Activated T-cell treated with anti-CD3 and anti-CD28 coated beads for 48 hours (primary cell): ENCODE results near the gene AOPEP.
"Not testable (repeated sequence)": the region's sequence is repeated elsewhere in the genome, so short reads cannot be mapped to it uniquely, and the experiment has no call there.

ENCODE experiments used
- DNase-seq: peaks from one replicate; pipeline ENCODE4 v3.0.0-alpha.2; 2020; ENCODE audit warnings: low read depth

AOPEP gene

GRCh38 chr9:94870793-94871558 is 144.5 kb downstream of the AOPEP start:
- DNase-seq: no peak

- no peak for DNase-seq
Measured at GRCh38 chr9:94872083-94872833, 145.8 kb downstream of the AOPEP start.

- DNase-seq: no peak
Measured at GRCh38 chr9:94872891-94873511, 146.5 kb downstream of the AOPEP start.

- no peak for DNase-seq
Measured at GRCh38 chr9:94874316-94874715, 147.8 kb downstream of the AOPEP start.

- no peak for DNase-seq
Measured at GRCh38 chr9:94875300-94876020, 149.0 kb downstream of the AOPEP start.

- DNase-seq: not testable (repeated sequence)
Measured at GRCh38 chr9:94878804-94879203, 152.3 kb downstream of the AOPEP start.

- DNase-seq: no peak
Measured at GRCh38 chr9:94879230-94879629, 152.7 kb downstream of the AOPEP start.

- DNase-seq: no peak
Measured at GRCh38 chr9:94881023-94881422, 154.5 kb downstream of the AOPEP start.

- no peak for DNase-seq
Measured at GRCh38 chr9:94881454-94881853, 155.0 kb downstream of the AOPEP start.

GRCh38 chr9:94881940-94882339 is 155.4 kb downstream of the AOPEP start:
- no peak for DNase-seq

GRCh38 chr9:94882966-94883641 is 156.6 kb downstream of the AOPEP start:
- DNase-seq: no peak

GRCh38 chr9:94885854-94886447 is 159.5 kb downstream of the AOPEP start:
- no peak for DNase-seq

GRCh38 chr9:94887721-94888120 is 161.2 kb downstream of the AOPEP start:
- DNase-seq: no peak

- DNase-seq: no peak
Measured at GRCh38 chr9:94888775-94889174, 162.3 kb downstream of the AOPEP start.

GRCh38 chr9:94889628-94890027 is 163.1 kb downstream of the AOPEP start:
- no peak for DNase-seq

- no peak for DNase-seq
Measured at GRCh38 chr9:94891183-94891582, 164.7 kb downstream of the AOPEP start.

- no peak for DNase-seq
Measured at GRCh38 chr9:94892675-94893074, 166.2 kb downstream of the AOPEP start.

- no peak for DNase-seq
Measured at GRCh38 chr9:94894094-94894699, 167.7 kb downstream of the AOPEP start.

- no peak for DNase-seq
Measured at GRCh38 chr9:94895668-94896067, 169.2 kb downstream of the AOPEP start.

GRCh38 chr9:94896512-94896911 is 170.0 kb downstream of the AOPEP start:
- no peak for DNase-seq
